Measurements from ENCODE around the gene MILR1. TPM values are rescaled to one million over a fixed set of nuclear protein-coding genes. Genes with fewer than 3 reads are reported as not detected.

Gene MILR1
- total RNA-seq, 4 donors from 2014 or later, result 3.1 to 27.0 (median 6.4) TPM

DNA sequence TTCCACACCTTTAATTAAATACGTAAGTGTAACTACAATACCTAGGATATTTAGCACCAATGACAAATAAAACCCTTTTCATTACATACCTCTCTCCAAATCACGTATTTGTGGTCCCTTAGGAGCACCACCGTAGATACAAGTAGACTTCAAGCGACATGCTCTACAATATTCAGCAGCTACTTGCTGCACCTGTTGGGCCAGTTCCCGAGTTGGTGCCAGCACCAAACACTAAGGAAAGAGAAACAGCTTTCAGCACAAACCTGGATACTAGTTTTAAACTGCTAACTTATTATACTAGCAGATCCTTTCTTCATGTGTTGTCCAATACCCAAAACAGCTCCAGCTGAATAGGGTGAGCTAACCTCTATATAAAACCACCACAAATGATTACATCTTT is 54.4 kb downstream of the MILR1 start:
- no peaks in the 10 kb centered on the region for H3K27me3 ChIP-seq
- peaks cover 0 to 71% (median 34%) of the 10 kb centered on the region in 4 donors for H3K4me1 ChIP-seq
- peaks cover 15 to 62% (median 49%) of the 10 kb centered on the region in 3 donors for H3K36me3 ChIP-seq
- WGBS, 2 donors, result 73 to 77% methylated on average over 5 of the region's 5 CpGs
- H3K27ac ChIP-seq, result peak overlapping the region in 3 of 4 donors; percentile 13 to 100 (median 96)
- peak overlapping the region in 1 of 4 donors; percentile 99 for H3K4me3 ChIP-seq
- DNase-seq (ENCODE audit: low spot score in 2 of 2), result no peak
- no peaks in the 10 kb centered on the region for H3K9me3 ChIP-seq
- TF ChIP-seq POLR2A (IDR thresholded peaks at IDR 0.05), result no peak
- no peak for TF ChIP-seq EP300 (IDR thresholded peaks at IDR 0.05)

DNA sequence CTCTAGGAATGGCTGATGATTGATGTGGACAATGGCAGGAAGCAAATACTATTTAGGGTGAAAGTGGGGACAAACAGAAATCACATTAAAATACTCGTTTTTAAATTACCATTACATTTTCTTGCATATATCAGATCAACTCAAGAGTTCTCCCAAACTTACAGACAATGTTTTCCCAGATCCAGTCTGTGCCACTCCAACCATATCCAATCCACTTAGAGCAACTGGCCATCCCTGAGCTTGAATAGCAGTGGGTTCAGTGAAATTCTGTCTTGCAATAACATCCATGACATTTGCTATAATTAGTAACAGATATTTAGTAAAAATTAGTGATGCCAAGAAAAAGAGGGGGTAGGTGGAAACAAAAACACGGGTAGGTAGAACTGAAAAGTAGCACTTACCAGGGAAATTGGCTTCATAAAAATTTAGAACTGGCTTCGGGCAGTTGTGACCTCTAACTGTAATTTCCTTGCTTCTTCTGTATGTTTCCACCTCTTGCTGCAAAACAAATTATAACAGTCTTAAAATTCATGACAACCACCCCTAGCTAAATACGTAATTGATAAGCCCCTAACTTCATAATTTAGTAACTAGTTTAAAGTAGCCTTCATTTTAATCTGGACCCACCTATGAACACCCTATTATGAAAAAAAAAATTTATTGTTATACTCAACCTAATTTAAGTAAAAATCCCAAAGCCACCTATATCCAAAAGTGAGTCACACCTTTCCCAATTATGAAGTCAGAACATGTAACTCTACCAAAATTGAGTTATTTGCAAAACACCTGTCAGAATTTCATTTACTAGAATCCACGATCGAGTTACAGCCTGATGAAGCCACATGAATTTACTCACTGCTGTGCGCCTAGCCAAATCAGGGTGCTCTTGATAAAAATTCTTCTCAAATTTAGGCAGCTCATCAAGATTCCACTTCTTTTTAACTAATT is 55.2 kb downstream of the MILR1 start:
- TF ChIP-seq, protein P1, sequence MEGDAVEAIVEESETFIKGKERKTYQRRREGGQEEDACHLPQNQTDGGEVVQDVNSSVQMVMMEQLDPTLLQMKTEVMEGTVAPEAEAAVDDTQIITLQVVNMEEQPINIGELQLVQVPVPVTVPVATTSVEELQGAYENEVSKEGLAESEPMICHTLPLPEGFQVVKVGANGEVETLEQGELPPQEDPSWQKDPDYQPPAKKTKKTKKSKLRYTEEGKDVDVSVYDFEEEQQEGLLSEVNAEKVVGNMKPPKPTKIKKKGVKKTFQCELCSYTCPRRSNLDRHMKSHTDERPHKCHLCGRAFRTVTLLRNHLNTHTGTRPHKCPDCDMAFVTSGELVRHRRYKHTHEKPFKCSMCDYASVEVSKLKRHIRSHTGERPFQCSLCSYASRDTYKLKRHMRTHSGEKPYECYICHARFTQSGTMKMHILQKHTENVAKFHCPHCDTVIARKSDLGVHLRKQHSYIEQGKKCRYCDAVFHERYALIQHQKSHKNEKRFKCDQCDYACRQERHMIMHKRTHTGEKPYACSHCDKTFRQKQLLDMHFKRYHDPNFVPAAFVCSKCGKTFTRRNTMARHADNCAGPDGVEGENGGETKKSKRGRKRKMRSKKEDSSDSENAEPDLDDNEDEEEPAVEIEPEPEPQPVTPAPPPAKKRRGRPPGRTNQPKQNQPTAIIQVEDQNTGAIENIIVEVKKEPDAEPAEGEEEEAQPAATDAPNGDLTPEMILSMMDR (IDR thresholded peaks at IDR 0.05), result no peak
- TF ChIP-seq EP300 (IDR thresholded peaks at IDR 0.05) (no peak), POLR2A (IDR thresholded peaks at IDR 0.05) (no peak)
- peak overlapping the region; percentile 96 to 100 (median 100) for H3K27ac ChIP-seq
- H3K9me3 ChIP-seq, result no peaks in the 10 kb centered on the region
- peak overlapping the region; percentile 82 to 99 (median 86) for H3K4me3 ChIP-seq
- DNase-seq (ENCODE audit: low spot score in 2 of 2), result no peak
- H3K36me3 ChIP-seq, result peaks cover 15 to 57% (median 49%) of the 10 kb centered on the region in 3 donors
- no peaks in the 10 kb centered on the region for H3K27me3 ChIP-seq
- WGBS, 2 donors, result 21 to 23% methylated on average over 7 of the region's 7 CpGs
- H3K4me1 ChIP-seq, result peaks cover 0 to 71% (median 41%) of the 10 kb centered on the region in 4 donors

DNA sequence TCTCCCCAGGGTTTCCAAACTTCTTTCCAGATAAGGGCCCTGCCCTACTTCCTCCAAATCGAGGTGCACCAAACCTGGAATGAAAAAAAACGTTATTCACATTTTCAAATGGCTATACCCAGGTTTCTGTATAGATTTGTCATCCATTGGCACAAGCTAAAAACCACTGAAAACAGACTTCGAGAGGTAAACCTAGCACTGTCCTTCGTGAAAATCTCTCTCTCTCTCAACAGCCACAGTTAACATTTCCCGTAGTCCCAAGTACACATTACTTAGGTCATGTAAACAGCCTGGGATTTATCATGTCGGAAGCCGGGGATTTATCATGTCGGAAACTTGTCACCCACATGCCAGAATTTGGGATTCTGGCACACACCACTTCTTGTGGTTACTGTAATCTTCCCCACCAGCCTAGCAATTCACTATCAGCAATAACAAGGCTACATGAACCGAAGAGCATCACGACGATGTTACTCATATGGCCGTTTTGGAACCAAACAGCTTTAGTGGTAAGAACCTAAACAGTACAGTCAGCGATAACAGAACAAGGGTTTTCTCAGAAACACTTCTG is 55.9 kb downstream of the MILR1 start:
- no peaks in the 10 kb centered on the region for H3K9me3 ChIP-seq
- H3K27ac ChIP-seq, result peak overlapping the region; percentile 96 to 100 (median 100)
- DNase-seq (ENCODE audit: low spot score in 2 of 2), result no peak
- no peak for TF ChIP-seq POLR2A (IDR thresholded peaks at IDR 0.05)
- TF ChIP-seq EP300 (IDR thresholded peaks at IDR 0.05), result no peak
- TF ChIP-seq, protein P1 (IDR thresholded peaks at IDR 0.05), result no peak
- peaks cover 0 to 73% (median 46%) of the 10 kb centered on the region in 4 donors for H3K4me1 ChIP-seq
- peak overlapping the region; percentile 82 to 99 (median 86) for H3K4me3 ChIP-seq
- WGBS, 2 donors, result 0 to 1% methylated on average over 13 of the region's 13 CpGs
- H3K27me3 ChIP-seq, result no peaks in the 10 kb centered on the region
- peaks cover 15 to 55% (median 43%) of the 10 kb centered on the region in 3 donors for H3K36me3 ChIP-seq

DNA sequence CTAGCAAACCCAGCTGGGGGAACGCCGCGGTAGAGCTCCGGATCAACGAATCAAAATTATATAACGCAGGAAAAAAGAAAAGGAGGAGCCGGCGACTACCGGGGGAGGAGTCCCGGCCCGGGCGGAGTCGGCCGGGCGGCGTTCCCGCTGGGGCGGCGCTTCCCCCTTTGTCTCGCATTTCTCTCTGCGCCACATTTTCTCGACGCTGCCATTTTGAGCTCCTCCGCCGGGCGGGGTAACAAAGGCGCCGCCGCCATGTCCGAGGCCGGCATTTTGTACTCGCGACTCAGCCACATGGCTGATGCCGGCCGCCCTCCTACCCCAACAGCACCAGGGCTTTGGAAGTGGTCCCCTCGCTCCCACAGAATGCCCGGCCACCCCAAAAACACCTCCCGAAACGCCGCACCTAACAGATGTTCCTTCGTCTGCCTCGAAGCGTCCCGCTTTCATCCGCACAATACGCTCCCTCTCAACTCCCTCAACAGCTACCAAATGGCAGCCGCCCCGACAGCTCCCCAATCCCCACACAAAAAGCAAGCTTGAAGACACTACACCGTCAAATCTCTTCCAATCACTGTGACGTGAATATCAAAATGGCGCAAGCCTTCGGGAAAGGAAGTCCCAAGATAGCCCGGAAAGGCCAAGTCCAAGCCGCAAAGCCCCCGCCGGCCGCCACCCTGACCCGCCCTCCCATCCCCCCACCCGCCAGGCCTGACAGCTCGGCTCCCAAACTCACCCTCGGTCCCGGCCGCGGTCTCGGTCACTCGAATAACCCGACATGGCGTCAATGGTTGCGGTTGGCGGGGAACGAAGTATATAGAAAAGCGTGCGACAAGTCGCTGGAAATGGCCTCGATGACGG is 56.7 kb downstream of the MILR1 start:
- WGBS, 2 donors, result 0% methylated on average over 63 to 76 of the region's 76 CpGs
- peak overlapping the region; percentile 96 to 100 (median 100) for H3K27ac ChIP-seq
- no peaks in the 10 kb centered on the region for H3K27me3 ChIP-seq
- H3K36me3 ChIP-seq, result peaks cover 15 to 55% (median 41%) of the 10 kb centered on the region in 3 donors
- DNase-seq (ENCODE audit: low spot score in 2 of 2), result peak; percentile 86 to 87
- peak overlapping the region; percentile 82 to 99 (median 86) for H3K4me3 ChIP-seq
- TF ChIP-seq POLR2A (IDR thresholded peaks at IDR 0.05) (peak; percentile 47 to 77), EP300 (IDR thresholded peaks at IDR 0.05) (peak; percentile 68 to 97)
- TF ChIP-seq, protein P1 (IDR thresholded peaks at IDR 0.05), result peak in 1 of 5 experiments; percentile 57
- no peaks in the 10 kb centered on the region for H3K9me3 ChIP-seq
- peaks cover 0 to 71% (median 45%) of the 10 kb centered on the region in 4 donors for H3K4me1 ChIP-seq

DNA sequence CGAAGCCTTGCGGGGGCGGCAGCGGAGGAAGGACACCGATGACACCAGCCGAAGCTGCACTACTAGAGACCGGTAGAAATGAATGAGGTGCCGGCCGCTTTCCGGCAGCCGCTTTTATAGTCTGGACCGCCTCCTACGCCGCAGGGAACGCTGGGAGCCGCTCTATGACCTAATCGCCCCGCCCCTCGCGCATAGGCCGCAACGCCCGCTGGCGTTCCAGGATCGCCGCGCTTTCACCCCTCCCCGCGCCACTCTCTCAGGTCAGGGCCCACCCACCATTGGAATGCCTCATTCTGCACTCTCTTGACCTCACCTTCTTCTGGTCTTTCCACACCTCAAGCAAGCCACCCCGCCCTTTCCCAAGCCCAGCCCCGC is 57.3 kb downstream of the MILR1 start, which contains the start of gene DDX5:
TSS of gene DDX5 (minus strand) at position 89 of the 375 bp plus-strand sequence. CDS start 170 bp downstream, outside the sequence.
- Histone ChIP-seq H3K36me3 (peaks cover 12 to 55% (median 39%) of the 10 kb centered on the region in 3 donors), H3K9me3 (no peaks in the 10 kb centered on the region), H3K27ac (peak within 1 kb of the TSS; percentile 96 to 100 (median 100)), H3K4me3 (peak within 1 kb of the TSS; percentile 82 to 99 (median 86)), H3K4me1 (peaks cover 0 to 65% (median 45%) of the 10 kb centered on the region in 4 donors), H3K27me3 (no peaks in the 10 kb centered on the region)
- WGBS, 2 donors, result 1% methylated on average over 28 to 29 of the region's 31 CpGs
- peak; percentile 93 to 95 for DNase-seq (ENCODE audit: low spot score in 2 of 2)
- TF ChIP-seq POLR2A (IDR thresholded peaks at IDR 0.05), result peak; percentile 93 to 97
- TF ChIP-seq, protein P1 (IDR thresholded peaks at IDR 0.05), result no peak
- TF ChIP-seq EP300 (IDR thresholded peaks at IDR 0.05), result peak in 1 of 2 donors; percentile 99
